Effector CD4-positive, alpha-beta T cell (primary cell): ENCODE data around the gene SEMA4B.

ENCODE experiments used
- DNase-seq: peaks from one replicate; pipeline ENCODE4 v3.0.0-alpha.2; 2020

SEMA4B gene

GRCh38 chr15:90208356-90208755 lies 7.2 kb downstream of the SEMA4B start:
- no peak for DNase-seq

GRCh38 chr15:90209591-90209990 lies 8.5 kb downstream of the SEMA4B start:
- DNase-seq: no peak

- no peak for DNase-seq
Observed at GRCh38 chr15:90210593-90210992, 9.5 kb downstream of the SEMA4B start.

- no peak for DNase-seq
Observed at GRCh38 chr15:90211009-90211408, 9.9 kb downstream of the SEMA4B start.

GRCh38 chr15:90211440-90212143 lies 10.5 kb downstream of the SEMA4B start:
- no peak for DNase-seq

- no peak for DNase-seq
Observed at GRCh38 chr15:90212221-90213098, 11.3 kb downstream of the SEMA4B start.

- DNase-seq: no peak
Observed at GRCh38 chr15:90213122-90213817, 12.1 kb downstream of the SEMA4B start.

GRCh38 chr15:90213818-90214204 lies 12.7 kb downstream of the SEMA4B start:
- no peak for DNase-seq

- no peak for DNase-seq
Observed at GRCh38 chr15:90214553-90215196, 13.5 kb downstream of the SEMA4B start.

GRCh38 chr15:90217671-90218394 lies 16.7 kb downstream of the SEMA4B start:
- no peak for DNase-seq

- DNase-seq: peak; percentile 42
Observed at GRCh38 chr15:90219421-90220141, 18.5 kb downstream of the SEMA4B start.

- DNase-seq: no peak
Observed at GRCh38 chr15:90221246-90221900, 20.2 kb downstream of the SEMA4B start.

GRCh38 chr15:90222547-90222946 lies 21.4 kb downstream of the SEMA4B start:
- no peak for DNase-seq

- DNase-seq: no peak
Observed at GRCh38 chr15:90223441-90224165, 22.5 kb downstream of the SEMA4B start.

- DNase-seq: no peak
Observed at GRCh38 chr15:90225047-90225446, 23.9 kb downstream of the SEMA4B start.

- no peak for DNase-seq
Observed at GRCh38 chr15:90225504-90226234, 24.5 kb downstream of the SEMA4B start.

- no peak for DNase-seq
Observed at GRCh38 chr15:90227336-90227735, 26.2 kb downstream of the SEMA4B start.

GRCh38 chr15:90227816-90228772 lies 27.0 kb downstream of the SEMA4B start:
- DNase-seq: no peak
